A549 treated with RU486 at 1 μM for 4 hours (cell line): ENCODE results near the gene GREB1L. TPM values are rescaled to one million over a fixed set of nuclear protein-coding genes. Genes with fewer than 3 reads are reported as not detected.

Experiments used
- total RNA-seq: library from RNA; stranded (reverse); fragments of 200-300 nt; extraction: Qiagen RNA extraction; gene quantifications from 5 replicates; pipeline ENCODE4 v1.2.3, GENCODE V29; 2022; ENCODE audit warnings: low read depth

GREB1L gene
- total RNA-seq, result 0.95 to 2.5 TPM (median 2.3 TPM) in 5 replicates

GRCh38 chr18:21242141-21242779 is at the start of gene GREB1L:
Gene GREB1L, plus strand, starts transcription at chr18:21242232. Its CDS starts 141,287 bp downstream, at chr18:21383519.

Other genes with a start within 250 kb of the GREB1L start
- 9.6 to 21.7 TPM (median 18.6 TPM) in 5 replicates for gene ROCK1, start 130.4 kb upstream of the GREB1L start, total RNA-seq